Neural cell (in vitro differentiated cells): ENCODE results near the gene DPYSL4. TPM values are rescaled to one million over a fixed set of nuclear protein-coding genes. Genes with fewer than 3 reads are reported as not detected.

Source experiments
- H2AFZ ChIP-seq: fragments of 200-600, 300-800 bp; sonication (generic), shearing (Covaris generic); 2 replicates; pipeline ENCODE4 v1.6.0; 2014; ENCODE audit warnings: low read depth, mild to moderate bottlenecking, antibody characterized with exemption, low read length, moderate library complexity
- H3F3A ChIP-seq: fragments of 200-600 bp; shearing (Covaris generic); 2 replicates; pipeline ENCODE4 v1.6.1; 2016; ENCODE audit warnings: mild to moderate bottlenecking, moderate library complexity, mixed read lengths, antibody characterized with exemption, low read length; ENCODE audit not compliant: insufficient read depth, poor library complexity, severe bottlenecking
- H3K27ac ChIP-seq: fragments of 200-600, 300-800 bp; sonication (generic), shearing (Covaris generic); 2 replicates; pipeline ENCODE4 v1.5.1; 2014; ENCODE audit warnings: mild to moderate bottlenecking, low read length, moderate library complexity
- H3K27me3 ChIP-seq: fragments of 300-800, 200-600 bp; sonication (generic), shearing (Covaris generic); 2 replicates; pipeline ENCODE4 v1.6.0; 2014; ENCODE audit warnings: mild to moderate bottlenecking, low read depth, low read length, moderate library complexity; ENCODE audit not compliant: insufficient read depth
- H3K36me3 ChIP-seq: fragments of 300-800, 200-600 bp; sonication (generic), shearing (Covaris generic); 2 replicates; pipeline ENCODE4 v1.5.1; 2014; ENCODE audit warnings: mild to moderate bottlenecking, antibody characterized with exemption, low read length, moderate library complexity; ENCODE audit not compliant: insufficient read depth
- H3K4me2 ChIP-seq: fragments of 300-800, 200-600 bp; sonication (generic), shearing (Covaris generic); 2 replicates; pipeline ENCODE4 v1.6.0; 2014; ENCODE audit warnings: mild to moderate bottlenecking, low read length
- H3K4me3 ChIP-seq: fragments of 300-800, 200-600 bp; sonication (generic), shearing (Covaris generic); 2 replicates; pipeline ENCODE4 v1.5.1; 2014; ENCODE audit warnings: mild to moderate bottlenecking, low read length, moderate library complexity
- H3K79me2 ChIP-seq: fragments of 200-600 bp; shearing (Covaris generic); replicated peaks from 2 replicates; pipeline ENCODE4 v1.6.0; 2014; ENCODE audit warnings: mild to moderate bottlenecking, low read length, moderate library complexity; ENCODE audit not compliant: insufficient read depth
- H3K9ac ChIP-seq: fragments of 300-800, 200-600 bp; sonication (generic), shearing (Covaris generic); 2 replicates; pipeline ENCODE4 v1.6.1; 2016; ENCODE audit warnings: mild to moderate bottlenecking, low read length, mixed read lengths
- H3K9me2 ChIP-seq: fragments of 200-600 bp; shearing (Covaris generic); 2 replicates; pipeline ENCODE4 v1.6.1; 2016; ENCODE audit warnings: mild to moderate bottlenecking, low read length, mixed read lengths; ENCODE audit not compliant: insufficient read depth
- H3K9me3 ChIP-seq: fragments of 200-600, 300-800 bp; sonication (generic), shearing (Covaris generic); 2 replicates; pipeline ENCODE4 v1.6.1; 2016; ENCODE audit warnings: mild to moderate bottlenecking, mixed run types, low read length, moderate library complexity, mixed read lengths
- H4K20me1 ChIP-seq: fragments of 200-600 bp; shearing (Covaris generic); 2 replicates; pipeline ENCODE4 v1.6.1; 2016; ENCODE audit warnings: mild to moderate bottlenecking, mixed run types; ENCODE audit not compliant: insufficient read depth
- EP300 ChIP-seq: fragments of 450-650 bp; conservative IDR thresholded peaks from 2 replicates; pipeline ENCODE4 v1.6.1; 2014; ENCODE audit warnings: antibody characterized with exemption, mild to moderate bottlenecking, moderate library complexity; ENCODE audit not compliant: poor library complexity, severe bottlenecking
- EZH2 ChIP-seq: fragments of 200-600, 300-800 bp; shearing (Covaris generic), sonication (generic); IDR thresholded peaks from 2 replicates; pipeline ENCODE4 v1.6.1; 2014; ENCODE audit warnings: antibody characterized with exemption, low read length, borderline replicate concordance, mild to moderate bottlenecking; ENCODE audit not compliant: insufficient read depth, poor library complexity, severe bottlenecking
- MXI1 ChIP-seq: fragments of 450-650 bp; conservative IDR thresholded peaks from 2 replicates; pipeline ENCODE4 v1.6.1; 2014; ENCODE audit warnings: antibody characterized with exemption, mild to moderate bottlenecking; ENCODE audit not compliant: poor library complexity, severe bottlenecking
- POLR2AphosphoS5 ChIP-seq: IDR thresholded peaks from 2 replicates; pipeline ENCODE4 v1.6.1; 2012
- RAD21 ChIP-seq: fragments of 450-650 bp; conservative IDR thresholded peaks from 2 replicates; pipeline ENCODE4 v1.6.1; 2014; ENCODE audit warnings: antibody characterized with exemption, mild to moderate bottlenecking, moderate library complexity
- SMC3 ChIP-seq: fragments of 450-650 bp; conservative IDR thresholded peaks from 2 replicates; pipeline ENCODE4 v1.6.1; 2014; ENCODE audit warnings: antibody characterized with exemption, mild to moderate bottlenecking, moderate library complexity; ENCODE audit not compliant: poor library complexity
- TAF1 ChIP-seq: IDR thresholded peaks from 2 replicates; pipeline ENCODE4 v1.6.1; 2012; ENCODE audit warnings: low read depth
- polyA plus RNA-seq: library from polyadenylated mRNA; depleted of rRNA; stranded (reverse); fragments of >200 nt; gene quantifications from 2 replicates; pipeline ENCODE4 v1.2.3, GENCODE V29; 2014
- TF ChIP-seq, protein P1 (sequence below): fragments of 450-650 bp; IDR thresholded peaks from 2 replicates; pipeline ENCODE4 v1.5.1; 2014; ENCODE audit warnings: antibody characterized with exemption, mild to moderate bottlenecking, moderate library complexity; ENCODE audit not compliant: poor library complexity, severe bottlenecking
- TF ChIP-seq, protein P2 (sequence below): IDR thresholded peaks from 2 replicates; pipeline ENCODE4 v1.6.1; 2012; ENCODE audit warnings: borderline replicate concordance

The DPYSL4 gene
- polyA plus RNA-seq, 1 donor from 2014 or later, result 116 TPM

DNA sequence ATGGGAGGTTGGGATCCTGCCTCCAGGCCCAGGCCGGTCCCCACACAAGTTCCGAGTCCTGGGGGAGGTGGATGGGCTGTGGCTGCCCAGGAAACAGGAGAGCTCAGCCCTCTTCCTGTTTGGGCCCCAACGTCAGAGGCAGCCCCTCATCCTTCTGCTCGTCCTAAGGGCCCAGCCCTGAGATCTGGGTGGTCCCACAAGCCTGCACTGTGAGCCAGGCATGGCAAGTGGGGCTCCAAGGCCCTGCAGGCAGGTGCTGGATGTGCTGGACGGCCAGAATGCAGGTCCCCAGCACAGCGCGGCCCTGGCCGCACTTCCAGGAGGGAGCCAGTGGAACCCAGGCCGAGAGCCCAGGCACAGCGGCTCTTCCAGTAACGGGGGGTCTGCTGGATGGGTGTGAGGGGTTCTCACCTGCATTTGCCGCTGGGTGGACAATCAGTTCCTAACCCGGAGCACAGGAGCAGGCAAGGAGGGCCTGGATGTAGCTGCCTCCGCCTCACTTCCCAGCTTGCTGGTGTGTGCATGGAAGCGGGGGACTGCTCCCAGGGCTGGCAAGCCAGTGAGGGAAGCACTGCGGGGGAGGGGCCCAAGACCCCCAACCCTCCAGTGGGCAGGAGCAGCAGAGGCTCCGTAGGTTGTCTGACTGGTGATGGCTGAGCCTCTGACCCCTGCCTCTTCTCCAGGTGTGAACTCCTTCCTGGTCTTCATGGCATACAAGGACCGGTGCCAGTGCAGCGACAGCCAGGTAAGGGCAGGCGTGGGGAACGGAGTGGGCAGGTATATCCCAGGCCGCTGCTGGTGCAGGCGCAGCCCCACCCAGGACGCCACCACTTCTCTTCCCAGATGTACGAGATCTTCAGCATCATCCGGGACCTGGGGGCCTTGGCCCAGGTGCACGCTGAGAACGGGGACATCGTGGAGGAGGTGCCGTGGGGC, 9.7 kb downstream of the DPYSL4 start (continued):
- TF ChIP-seq RAD21 (no peak), TAF1 (no peak), SMC3 (no peak), EP300 (no peak)

DNA sequence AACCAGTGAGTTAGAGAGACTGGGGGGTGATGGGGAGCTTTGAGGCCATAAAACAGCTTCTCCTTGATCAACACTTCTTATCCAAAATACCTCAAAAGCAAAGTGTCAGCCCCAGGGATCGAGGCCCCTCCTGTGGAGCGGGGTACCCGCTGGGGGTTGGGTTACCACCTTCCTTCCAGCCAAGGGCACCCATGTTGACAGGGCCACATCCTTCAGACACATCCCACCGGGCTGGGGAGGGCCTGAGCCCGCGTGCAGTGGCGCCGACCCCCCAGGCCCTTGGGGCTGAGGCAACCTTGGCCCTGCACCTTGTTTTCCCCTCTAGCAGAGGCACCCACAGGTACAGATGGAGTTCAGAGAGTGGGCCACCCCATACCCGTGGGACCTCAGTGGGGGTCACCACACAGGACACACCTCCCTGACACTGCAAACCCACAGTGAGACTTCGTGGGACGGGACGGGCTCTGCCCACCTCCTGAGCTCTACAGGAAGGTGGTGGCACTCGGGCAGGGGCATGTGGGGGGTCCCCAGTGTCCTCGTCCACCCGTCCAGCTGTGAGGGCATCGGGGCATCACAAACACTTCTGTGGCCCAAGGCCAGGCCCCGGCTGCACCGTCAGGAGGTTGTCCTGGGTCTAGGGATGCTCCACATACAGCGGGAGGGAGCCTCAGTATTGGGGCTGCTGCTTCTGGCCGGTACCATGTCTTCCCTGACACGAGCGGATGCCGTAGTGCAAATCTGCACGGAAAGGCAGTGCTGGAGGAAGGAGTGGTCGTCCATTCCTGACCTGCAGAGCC, 10.7 kb downstream of the DPYSL4 start:
- Histone ChIP-seq H3K79me2 (no peaks in the 10 kb centered on the region), H3F3A (no peaks in the 10 kb centered on the region), H3K4me2 (no peak overlapping the region), H3K27ac (no peak overlapping the region), H3K4me3 (no peak overlapping the region), H3K9ac (no peak overlapping the region), H3K27me3 (no peaks in the 10 kb centered on the region), H3K9me2 (no peaks in the 10 kb centered on the region), H3K9me3 (no peaks in the 10 kb centered on the region), H4K20me1 (no peaks in the 10 kb centered on the region), H2AFZ (no peak overlapping the region), H3K36me3 (no peaks in the 10 kb centered on the region)
- TF ChIP-seq TAF1, result no peak
- no peak for TF ChIP-seq EZH2
- TF ChIP-seq, protein P1, sequence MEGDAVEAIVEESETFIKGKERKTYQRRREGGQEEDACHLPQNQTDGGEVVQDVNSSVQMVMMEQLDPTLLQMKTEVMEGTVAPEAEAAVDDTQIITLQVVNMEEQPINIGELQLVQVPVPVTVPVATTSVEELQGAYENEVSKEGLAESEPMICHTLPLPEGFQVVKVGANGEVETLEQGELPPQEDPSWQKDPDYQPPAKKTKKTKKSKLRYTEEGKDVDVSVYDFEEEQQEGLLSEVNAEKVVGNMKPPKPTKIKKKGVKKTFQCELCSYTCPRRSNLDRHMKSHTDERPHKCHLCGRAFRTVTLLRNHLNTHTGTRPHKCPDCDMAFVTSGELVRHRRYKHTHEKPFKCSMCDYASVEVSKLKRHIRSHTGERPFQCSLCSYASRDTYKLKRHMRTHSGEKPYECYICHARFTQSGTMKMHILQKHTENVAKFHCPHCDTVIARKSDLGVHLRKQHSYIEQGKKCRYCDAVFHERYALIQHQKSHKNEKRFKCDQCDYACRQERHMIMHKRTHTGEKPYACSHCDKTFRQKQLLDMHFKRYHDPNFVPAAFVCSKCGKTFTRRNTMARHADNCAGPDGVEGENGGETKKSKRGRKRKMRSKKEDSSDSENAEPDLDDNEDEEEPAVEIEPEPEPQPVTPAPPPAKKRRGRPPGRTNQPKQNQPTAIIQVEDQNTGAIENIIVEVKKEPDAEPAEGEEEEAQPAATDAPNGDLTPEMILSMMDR, result no peak
- TF ChIP-seq, protein P2, sequence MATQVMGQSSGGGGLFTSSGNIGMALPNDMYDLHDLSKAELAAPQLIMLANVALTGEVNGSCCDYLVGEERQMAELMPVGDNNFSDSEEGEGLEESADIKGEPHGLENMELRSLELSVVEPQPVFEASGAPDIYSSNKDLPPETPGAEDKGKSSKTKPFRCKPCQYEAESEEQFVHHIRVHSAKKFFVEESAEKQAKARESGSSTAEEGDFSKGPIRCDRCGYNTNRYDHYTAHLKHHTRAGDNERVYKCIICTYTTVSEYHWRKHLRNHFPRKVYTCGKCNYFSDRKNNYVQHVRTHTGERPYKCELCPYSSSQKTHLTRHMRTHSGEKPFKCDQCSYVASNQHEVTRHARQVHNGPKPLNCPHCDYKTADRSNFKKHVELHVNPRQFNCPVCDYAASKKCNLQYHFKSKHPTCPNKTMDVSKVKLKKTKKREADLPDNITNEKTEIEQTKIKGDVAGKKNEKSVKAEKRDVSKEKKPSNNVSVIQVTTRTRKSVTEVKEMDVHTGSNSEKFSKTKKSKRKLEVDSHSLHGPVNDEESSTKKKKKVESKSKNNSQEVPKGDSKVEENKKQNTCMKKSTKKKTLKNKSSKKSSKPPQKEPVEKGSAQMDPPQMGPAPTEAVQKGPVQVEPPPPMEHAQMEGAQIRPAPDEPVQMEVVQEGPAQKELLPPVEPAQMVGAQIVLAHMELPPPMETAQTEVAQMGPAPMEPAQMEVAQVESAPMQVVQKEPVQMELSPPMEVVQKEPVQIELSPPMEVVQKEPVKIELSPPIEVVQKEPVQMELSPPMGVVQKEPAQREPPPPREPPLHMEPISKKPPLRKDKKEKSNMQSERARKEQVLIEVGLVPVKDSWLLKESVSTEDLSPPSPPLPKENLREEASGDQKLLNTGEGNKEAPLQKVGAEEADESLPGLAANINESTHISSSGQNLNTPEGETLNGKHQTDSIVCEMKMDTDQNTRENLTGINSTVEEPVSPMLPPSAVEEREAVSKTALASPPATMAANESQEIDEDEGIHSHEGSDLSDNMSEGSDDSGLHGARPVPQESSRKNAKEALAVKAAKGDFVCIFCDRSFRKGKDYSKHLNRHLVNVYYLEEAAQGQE, result no peak
- no peak for TF ChIP-seq RAD21
- no peak for TF ChIP-seq POLR2AphosphoS5
- TF ChIP-seq MXI1, result no peak
- no peak for TF ChIP-seq EP300
- TF ChIP-seq SMC3, result no peak

DNA sequence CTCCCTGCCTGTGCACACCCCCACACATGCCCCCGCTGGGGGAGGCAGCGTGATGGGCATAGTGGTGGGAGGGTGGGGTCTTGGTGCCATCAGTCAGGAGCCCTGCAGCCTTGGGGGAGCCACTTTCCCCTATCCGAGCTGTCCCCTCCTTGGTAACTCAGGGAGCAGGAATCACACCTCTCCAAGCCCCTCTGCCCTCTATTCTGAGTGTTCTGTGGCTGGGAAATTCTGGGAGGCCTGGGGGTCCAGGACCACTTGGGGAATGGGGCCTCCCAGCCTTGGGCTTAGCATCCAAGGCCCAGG, 11.3 kb downstream of the DPYSL4 start:
- Histone ChIP-seq H3K9me2 (no peaks in the 10 kb centered on the region), H4K20me1 (no peaks in the 10 kb centered on the region), H2AFZ (no peak overlapping the region), H3K27me3 (no peaks in the 10 kb centered on the region), H3K4me3 (no peak overlapping the region), H3K9ac (no peak overlapping the region), H3K9me3 (no peaks in the 10 kb centered on the region), H3K79me2 (no peaks in the 10 kb centered on the region), H3K4me2 (no peak overlapping the region), H3F3A (no peaks in the 10 kb centered on the region), H3K36me3 (no peaks in the 10 kb centered on the region), H3K27ac (no peak overlapping the region)
- TF ChIP-seq, protein P2, result no peak
- TF ChIP-seq, protein P1, result no peak
- TF ChIP-seq SMC3, result no peak
- TF ChIP-seq TAF1, result no peak
- no peak for TF ChIP-seq EZH2
- no peak for TF ChIP-seq EP300
- no peak for TF ChIP-seq POLR2AphosphoS5
- TF ChIP-seq MXI1, result no peak
- TF ChIP-seq RAD21, result no peak
